H9 (cell line): ENCODE data around the gene APOL4. TPM values are rescaled to one million over a fixed set of nuclear protein-coding genes. Genes with fewer than 3 reads are reported as not detected.

Experiments
- DNase-seq: peaks from one replicate; pipeline ENCODE4 v3.0.0-alpha.2; 2017
- H2AFZ ChIP-seq: one replicate; pipeline ENCODE4 v1.6.1; 2013; ENCODE audit warnings: mild to moderate bottlenecking, low read length, control low read depth, moderate library complexity
- H2AK5ac ChIP-seq: 2 replicates; pipeline ENCODE4 v1.6.1; 2013; ENCODE audit warnings: low read length, control low read depth, mixed read lengths; ENCODE audit not compliant: insufficient read length
- H2BK120ac ChIP-seq: one replicate; pipeline ENCODE4 v1.6.1; 2013; ENCODE audit warnings: low read depth, mild to moderate bottlenecking, low read length, control low read depth, inconsistent platforms; ENCODE audit not compliant: poor library complexity, severe bottlenecking
- H2BK12ac ChIP-seq: 2 replicates; pipeline ENCODE4 v1.6.1; 2013; ENCODE audit warnings: low read length, control low read depth, mixed read lengths, low read depth; ENCODE audit not compliant: insufficient read length
- H2BK15ac ChIP-seq: 2 replicates; pipeline ENCODE4 v1.6.1; 2013; ENCODE audit warnings: low read depth, low read length, control low read depth
- H2BK20ac ChIP-seq: one replicate; pipeline ENCODE4 v1.6.1; 2013; ENCODE audit warnings: low read depth, mild to moderate bottlenecking, low read length, control low read depth, inconsistent platforms; ENCODE audit not compliant: poor library complexity, severe bottlenecking
- H2BK5ac ChIP-seq: 2 replicates; pipeline ENCODE4 v1.6.1; 2013; ENCODE audit warnings: low read length, control low read depth, mixed read lengths; ENCODE audit not compliant: insufficient read length
- H3K14ac ChIP-seq: 2 replicates; pipeline ENCODE4 v1.6.1; 2013; ENCODE audit warnings: low read length, control low read depth; ENCODE audit not compliant: insufficient read depth
- H3K18ac ChIP-seq: 2 replicates; pipeline ENCODE4 v1.6.1; 2013; ENCODE audit warnings: low read depth, mild to moderate bottlenecking, mixed read lengths, low read length, control low read depth; ENCODE audit not compliant: insufficient read length
- H3K23ac ChIP-seq: 2 replicates; pipeline ENCODE4 v1.6.1; 2013; ENCODE audit warnings: low read length, control low read depth, mixed read lengths, low read depth; ENCODE audit not compliant: insufficient read length
- H3K23me2 ChIP-seq: 2 replicates; pipeline ENCODE4 v1.6.1; 2013; ENCODE audit warnings: low read depth, mild to moderate bottlenecking, mixed read lengths, low read length, control low read depth; ENCODE audit not compliant: insufficient read length, poor library complexity, severe bottlenecking
- H3K27ac ChIP-seq: 2 replicates; pipeline ENCODE4 v1.5.1; 2013; ENCODE audit warnings: low read length, control low read depth, mixed read lengths, low read depth; ENCODE audit not compliant: insufficient read length
- H3K27me3 ChIP-seq: 2 replicates; pipeline ENCODE4 v1.6.1; 2013; ENCODE audit warnings: low read length, control low read depth, inconsistent platforms; ENCODE audit not compliant: insufficient read depth
- H3K4ac ChIP-seq: 2 replicates; pipeline ENCODE4 v1.6.1; 2013; ENCODE audit warnings: low read depth, mild to moderate bottlenecking, control low read depth, inconsistent platforms, low read length, moderate library complexity
- H3K4me1 ChIP-seq: 2 replicates; pipeline ENCODE4 v1.6.1; 2013; ENCODE audit warnings: low read length, control low read depth, inconsistent platforms; ENCODE audit not compliant: insufficient read depth
- H3K4me2 ChIP-seq: 2 replicates; pipeline ENCODE4 v1.6.1; 2013; ENCODE audit warnings: low read length, control low read depth, mixed read lengths; ENCODE audit not compliant: insufficient read length, insufficient read depth
- H3K56ac ChIP-seq: 2 replicates; pipeline ENCODE4 v1.6.1; 2013; ENCODE audit warnings: low read depth, mild to moderate bottlenecking, mixed read lengths, low read length, control low read depth; ENCODE audit not compliant: insufficient read length
- H3K79me1 ChIP-seq: 2 replicates; pipeline ENCODE4 v1.6.1; 2013; ENCODE audit warnings: low read depth, mild to moderate bottlenecking, moderate library complexity, low read length, control low read depth, inconsistent platforms; ENCODE audit not compliant: insufficient read depth, poor library complexity, severe bottlenecking
- H3K79me2 ChIP-seq: 2 replicates; pipeline ENCODE4 v1.6.1; 2013; ENCODE audit warnings: low read length, control low read depth, inconsistent platforms; ENCODE audit not compliant: insufficient read depth
- H3K9ac ChIP-seq: 2 replicates; pipeline ENCODE4 v1.6.1; 2013; ENCODE audit warnings: low read length, control low read depth, mixed read lengths; ENCODE audit not compliant: insufficient read length; ENCODE audit errors: extremely low read depth
- H3K9me3 ChIP-seq: one replicate; pipeline ENCODE4 v1.6.1; 2013; ENCODE audit warnings: low read depth, low read length, inconsistent platforms; ENCODE audit not compliant: control insufficient read depth
- H3T11ph ChIP-seq: one replicate; pipeline ENCODE4 v1.6.1; 2013; ENCODE audit warnings: mild to moderate bottlenecking, low read length, control low read depth, inconsistent platforms
- H4K20me1 ChIP-seq: one replicate; pipeline ENCODE4 v1.6.1; 2013; ENCODE audit not compliant: control insufficient read depth, insufficient read length, insufficient read depth
- H4K5ac ChIP-seq: 2 replicates; pipeline ENCODE4 v1.6.1; 2013; ENCODE audit warnings: low read depth, mild to moderate bottlenecking, mixed read lengths, low read length, control low read depth; ENCODE audit not compliant: insufficient read length
- H4K8ac ChIP-seq: replicated peaks from 2 replicates; pipeline ENCODE4 v1.6.1; 2013; ENCODE audit warnings: low read length, control low read depth, mixed read lengths, low read depth; ENCODE audit not compliant: insufficient read length
- H4K91ac ChIP-seq: 2 replicates; pipeline ENCODE4 v1.6.1; 2013; ENCODE audit warnings: low read depth, mild to moderate bottlenecking, moderate library complexity, mixed read lengths, low read length, control low read depth; ENCODE audit not compliant: insufficient read length
- H3K27ac Mint-ChIP-seq, 3 experiments: 2 replicates in 2 of 3; 3 replicates in 1 of 3; pipeline ENCODE4 v1.8.0; 2020 to 2021; ENCODE audit warnings: mixed read lengths in 3 of 3, mild to moderate bottlenecking in 1 of 3, moderate library complexity in 1 of 3
- H3K27me3 Mint-ChIP-seq: 2 replicates; pipeline ENCODE4 v1.8.0; 2021; ENCODE audit warnings: low read depth, mild to moderate bottlenecking, moderate library complexity, mixed read lengths
- H3K36me3 Mint-ChIP-seq, 3 experiments: 2 replicates in 2 of 3; 3 replicates in 1 of 3; pipeline ENCODE4 v1.8.0; 2020 to 2021; ENCODE audit warnings: low read depth in 3 of 3, mixed read lengths in 3 of 3; ENCODE audit not compliant: insufficient read depth in 1 of 3
- H3K4me1 Mint-ChIP-seq, 2 experiments: 2 replicates each; pipeline ENCODE4 v1.8.0; 2020; ENCODE audit warnings: mixed read lengths in 2 of 2
- H3K4me3 Mint-ChIP-seq, 2 experiments: 2 replicates in 1 of 2; 3 replicates in 1 of 2; pipeline ENCODE4 v1.8.0; 2020 to 2021; ENCODE audit warnings: mild to moderate bottlenecking in 2 of 2, mixed read lengths in 2 of 2, moderate library complexity in 1 of 2
- H3K9me3 Mint-ChIP-seq, 2 experiments: 2 replicates in 1 of 2; 3 replicates in 1 of 2; pipeline ENCODE4 v1.8.0; 2020; ENCODE audit warnings: mild to moderate bottlenecking in 2 of 2, mixed read lengths in 2 of 2, moderate library complexity in 1 of 2
- WGBS: extraction: QIAGEN DNeasy Blood & Tissue Kit; methylation state at CpG from one replicate; pipeline ENCODE4 v1.1.7; 2013; ENCODE audit warnings: missing lambda C conversion rate, low lambda C conversion rate, mixed read lengths; ENCODE audit not compliant: insufficient read length; ENCODE audit errors: extremely low coverage; 5-methylcytosine and 5-hydroxymethylcytosine counted together
- total RNA-seq: library from RNA; stranded (reverse); gene quantifications from 2 replicates; pipeline ENCODE4 v1.2.1, GENCODE V29; 2021
- TF ChIP-seq, protein P1 (sequence below): fragments of 200-600 bp; sonication (generic); conservative IDR thresholded peaks from 3 replicates; pipeline ENCODE4 v1.8.0; 2021; ENCODE audit warnings: antibody characterized with exemption, mild to moderate bottlenecking

Gene APOL4
- total RNA-seq, 1 experiment from 2014 or later = not detected

DNA sequence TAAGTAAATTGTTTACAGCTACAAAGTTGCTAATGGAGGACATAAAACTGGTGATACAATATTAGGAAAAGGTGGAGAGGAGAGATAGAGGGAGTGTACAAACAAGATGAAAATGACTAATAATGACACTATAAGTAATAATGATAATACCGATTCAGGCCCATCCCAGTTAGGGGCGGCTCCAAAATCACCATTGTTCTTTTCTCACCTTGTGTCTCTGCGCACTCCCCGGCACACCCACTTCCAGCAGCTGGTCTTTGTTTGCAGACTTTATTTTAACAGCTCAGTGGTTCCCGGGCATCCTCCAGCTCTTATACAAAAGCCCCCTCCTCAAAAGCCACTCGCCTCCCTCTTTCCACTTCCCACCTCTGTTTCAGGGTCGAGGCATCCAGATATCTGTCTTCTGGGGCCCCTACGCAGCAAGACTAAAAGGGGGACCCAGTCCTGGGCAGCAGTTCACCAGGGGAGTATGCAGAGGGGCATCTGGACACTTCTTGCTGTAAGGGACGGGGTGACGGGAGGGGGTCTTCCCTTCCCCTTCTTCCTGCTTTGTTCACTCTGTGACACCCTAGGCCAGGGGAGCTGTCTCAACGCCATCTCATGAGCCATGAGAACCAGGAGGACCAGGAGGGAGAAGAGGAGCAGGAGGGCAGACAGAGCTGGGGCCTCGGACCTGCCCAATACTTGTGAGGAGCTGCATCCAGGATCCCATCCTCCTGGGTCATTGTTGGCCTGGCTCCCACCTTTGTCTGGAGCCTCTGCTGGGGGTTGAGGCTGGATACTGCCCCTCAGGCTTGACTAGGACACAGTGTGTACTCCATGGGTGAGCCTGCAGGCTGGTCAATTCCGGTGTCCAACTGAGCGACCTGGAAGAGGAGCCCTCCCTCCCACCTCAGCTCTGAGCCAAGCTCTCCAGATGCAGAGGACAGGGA, 35.0 kb upstream of the APOL4 start:
- H3K27ac Mint-ChIP-seq = peak overlapping the region in 1 of 3 experiments; percentile 91; a peak in 2 of 7 replicates
- H3K4me3 Mint-ChIP-seq = no peak overlapping the region
- WGBS = no CpG with 5 or more reads among the region's 14 CpGs
- no peak overlapping the region for H3K4ac ChIP-seq
- no peaks in the 10 kb centered on the region for H3K27me3 Mint-ChIP-seq
- H3K56ac ChIP-seq = no peak overlapping the region
- H3K4me2 ChIP-seq = no peak overlapping the region
- H2BK5ac ChIP-seq = no peak overlapping the region
- H3K9me3 Mint-ChIP-seq = no peaks in the 10 kb centered on the region; a peak in 2 of 5 replicates
- H2AK5ac ChIP-seq = no peak overlapping the region
- H4K20me1 ChIP-seq = no peaks in the 10 kb centered on the region
- H3K79me1 ChIP-seq = no peaks in the 10 kb centered on the region
- DNase-seq = peak; percentile 16
- H3K14ac ChIP-seq = no peak overlapping the region
- no peak overlapping the region for H4K8ac ChIP-seq
- no peak overlapping the region for H2BK20ac ChIP-seq
- no peak overlapping the region for H2BK12ac ChIP-seq
- H3K36me3 Mint-ChIP-seq = peaks cover 10 to 33% (median 25%) of the 10 kb centered on the region in 3 experiments
- no peak overlapping the region for H3K23ac ChIP-seq
- H3K18ac ChIP-seq = no peak overlapping the region
- no peak overlapping the region for H3K27ac ChIP-seq
- H3T11ph ChIP-seq = no peak overlapping the region
- H3K23me2 ChIP-seq = peaks cover 9% of the 10 kb centered on the region
- no peak overlapping the region for H2AFZ ChIP-seq
- no peak overlapping the region for H4K5ac ChIP-seq
- no peak overlapping the region for H2BK120ac ChIP-seq
- no peak overlapping the region for H4K91ac ChIP-seq
- no peak overlapping the region for H3K9ac ChIP-seq
- TF ChIP-seq, protein P1, sequence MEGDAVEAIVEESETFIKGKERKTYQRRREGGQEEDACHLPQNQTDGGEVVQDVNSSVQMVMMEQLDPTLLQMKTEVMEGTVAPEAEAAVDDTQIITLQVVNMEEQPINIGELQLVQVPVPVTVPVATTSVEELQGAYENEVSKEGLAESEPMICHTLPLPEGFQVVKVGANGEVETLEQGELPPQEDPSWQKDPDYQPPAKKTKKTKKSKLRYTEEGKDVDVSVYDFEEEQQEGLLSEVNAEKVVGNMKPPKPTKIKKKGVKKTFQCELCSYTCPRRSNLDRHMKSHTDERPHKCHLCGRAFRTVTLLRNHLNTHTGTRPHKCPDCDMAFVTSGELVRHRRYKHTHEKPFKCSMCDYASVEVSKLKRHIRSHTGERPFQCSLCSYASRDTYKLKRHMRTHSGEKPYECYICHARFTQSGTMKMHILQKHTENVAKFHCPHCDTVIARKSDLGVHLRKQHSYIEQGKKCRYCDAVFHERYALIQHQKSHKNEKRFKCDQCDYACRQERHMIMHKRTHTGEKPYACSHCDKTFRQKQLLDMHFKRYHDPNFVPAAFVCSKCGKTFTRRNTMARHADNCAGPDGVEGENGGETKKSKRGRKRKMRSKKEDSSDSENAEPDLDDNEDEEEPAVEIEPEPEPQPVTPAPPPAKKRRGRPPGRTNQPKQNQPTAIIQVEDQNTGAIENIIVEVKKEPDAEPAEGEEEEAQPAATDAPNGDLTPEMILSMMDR = no peak
- no peaks in the 10 kb centered on the region for H3K4me1 ChIP-seq
- H3K9me3 ChIP-seq = no peaks in the 10 kb centered on the region
- no peaks in the 10 kb centered on the region; the same call in 1 of the 2 replicates for H3K79me2 ChIP-seq
- no peaks in the 10 kb centered on the region for H3K27me3 ChIP-seq
- H2BK15ac ChIP-seq = no peak overlapping the region
- peaks cover 30 to 31% of the 10 kb centered on the region in 2 experiments for H3K4me1 Mint-ChIP-seq
